K562 (cell line): ENCODE measurements around the gene DCUN1D3. TPM values are rescaled to one million over a fixed set of nuclear protein-coding genes. Genes with fewer than 3 reads are reported as not detected.

Experiments
- ATAC-seq: fragments of 200-7000 bp; cut with Tn5 transposase; 3 replicates; pipeline ENCODE4 v1.9.1; 2020; ENCODE audit warnings: moderate library complexity
- BruUV-seq: library from RNA; stranded (reverse); fragments of 400-500 nt; replicated peaks from 2 replicates; lab custom pipeline; 2021; lab: Mats Ljungman, UMichigan
- CTCF ChIA-PET: fragments of 300-600 bp; formaldehyde crosslinking; extraction: SDS; loops from one replicate; lab custom pipeline; 2021; ENCODE audit warnings: low intra/inter-chr PET ratio; lab: Yijun Ruan, JAX
- POLR2A ChIA-PET: fragments of 300-600, 350-650 bp; sonication (Branson Sonifier 250); formaldehyde crosslinking; extraction: SDS; loops from one replicate; lab custom pipeline; 2021; ENCODE audit warnings: antibody characterized with exemption, inconsistent platforms; lab: Yijun Ruan, JAX
- DNase-seq, 4 experiments: peaks; one replicate each; pipeline versions ENCODE4 v3.0.0 to v3.0.0-alpha.2; 2011 to 2018; ENCODE audit warnings: low spot score in 3 of 4, mixed read lengths in 3 of 4; ENCODE audit errors: extremely low read depth in 1 of 4
- FAIRE-seq: peaks from 2 replicates; lab custom pipeline; 2011; peaks lifted over from hg19 to GRCh38; lab: Jason Lieb, UNC
- H2AFZ ChIP-seq: 2 replicates; pipeline ENCODE4 v1.6.0; 2011; ENCODE audit warnings: low read depth, low read length, control low read depth, inconsistent platforms
- H3K27ac ChIP-seq: fragments of 200-600 bp; 3 replicates; pipeline ENCODE4 v1.8.0; 2011; ENCODE audit warnings: low read depth, mild to moderate bottlenecking, control low read depth, inconsistent platforms, low read length, moderate library complexity, mixed read lengths; ENCODE audit errors: extremely low read depth
- H3K27me3 ChIP-seq, 2 experiments: fragments of 300-600 bp in 1 of 2; 2 replicates in 1 of 2; 3 replicates in 1 of 2; pipeline versions ENCODE4 v1.6.0 to v1.8.0; 2011; ENCODE audit warnings: inconsistent platforms in 2 of 2, low read length in 2 of 2, mild to moderate bottlenecking in 1 of 2, mixed read lengths in 1 of 2, moderate library complexity in 1 of 2; ENCODE audit not compliant: control insufficient read depth in 2 of 2, insufficient read depth in 2 of 2
- H3K36me3 ChIP-seq: fragments of 300-600 bp; 3 replicates; pipeline ENCODE4 v1.8.0; 2011; ENCODE audit warnings: mild to moderate bottlenecking, low read length, inconsistent platforms; ENCODE audit not compliant: control insufficient read depth, insufficient read depth
- H3K4me1 ChIP-seq, 2 experiments: fragments of 200-600 bp in 1 of 2; replicated peaks in 1 of 2; 2 replicates in 1 of 2; 3 replicates in 1 of 2; pipeline versions ENCODE4 v1.5.1 to v1.8.0; 2011; ENCODE audit warnings: inconsistent platforms in 2 of 2, low read length in 2 of 2, mild to moderate bottlenecking in 1 of 2, mixed read lengths in 1 of 2, moderate library complexity in 1 of 2; ENCODE audit not compliant: control insufficient read depth in 2 of 2, insufficient read depth in 2 of 2
- H3K4me2 ChIP-seq: 2 replicates; pipeline ENCODE4 v1.6.1; 2011; ENCODE audit warnings: low read length, control low read depth, inconsistent platforms, mixed read lengths; ENCODE audit not compliant: insufficient read depth
- H3K4me3 ChIP-seq: fragments of 200-600 bp; sonication (generic), shearing (Covaris generic); 2 replicates; pipeline ENCODE4 v1.5.1; 2016; ENCODE audit warnings: control low read depth, inconsistent platforms
- H3K79me2 ChIP-seq: fragments of 200-600 bp; 3 replicates; pipeline ENCODE4 v1.8.0; 2011; ENCODE audit warnings: low read length, inconsistent platforms; ENCODE audit not compliant: control insufficient read depth, insufficient read depth
- H3K9ac ChIP-seq, 2 experiments: 2 replicates each; pipeline versions ENCODE4 v1.6.0 to v1.6.1; 2011; ENCODE audit warnings: low read depth in 2 of 2, low read length in 2 of 2, control low read depth in 1 of 2, inconsistent platforms in 1 of 2, mild to moderate bottlenecking in 1 of 2, mixed read lengths in 1 of 2; ENCODE audit not compliant: insufficient read depth in 1 of 2
- H3K9me1 ChIP-seq: one replicate; pipeline ENCODE4 v1.6.0; 2011; ENCODE audit warnings: inconsistent platforms, mild to moderate bottlenecking, low read length, moderate library complexity; ENCODE audit not compliant: control insufficient read depth, insufficient read depth
- H3K9me3 ChIP-seq: replicated peaks from 2 replicates; pipeline ENCODE4 v1.5.1; 2011; ENCODE audit warnings: low read depth, low read length, inconsistent platforms; ENCODE audit not compliant: control insufficient read depth, insufficient read depth
- H4K20me1 ChIP-seq: replicated peaks from 2 replicates; pipeline ENCODE4 v1.6.1; 2011; ENCODE audit warnings: low read length, inconsistent platforms, mixed read lengths; ENCODE audit not compliant: control insufficient read depth, insufficient read depth
- BDP1 ChIP-seq: IDR thresholded peaks from 3 replicates; pipeline ENCODE4 v1.6.1; 2011; ENCODE audit not compliant: insufficient read length, insufficient read depth
- KLF10 ChIP-seq: fragments of 250-450 bp; sonication (Bioruptor Pico); IDR thresholded peaks from 2 replicates; pipeline ENCODE4 v1.6.1; 2021; ENCODE audit warnings: matching md5 sums
- MTA3 ChIP-seq: fragments of 450-650 bp; formaldehyde crosslinking; IDR thresholded peaks from 2 replicates; pipeline ENCODE4 v1.6.1; 2017; ENCODE audit warnings: mild to moderate bottlenecking, borderline replicate concordance
- MYNN ChIP-seq, 2 experiments: sonication (generic); formaldehyde crosslinking in 1 of 2; IDR thresholded peaks; 2 replicates each; pipeline versions ENCODE4 v1.5.0 to v1.6.1; 2016 to 2020; ENCODE audit warnings: antibody characterized with exemption in 1 of 2, missing genetic modification reagents in 1 of 2
- OTX1 ChIP-seq: fragments of 450-650 bp; formaldehyde crosslinking; IDR thresholded peaks from 2 replicates; pipeline ENCODE4 v1.4.0; 2022; ENCODE audit warnings: mild to moderate bottlenecking
- TGIF2 ChIP-seq: sonication (generic); formaldehyde crosslinking; IDR thresholded peaks from 2 replicates; pipeline ENCODE4 v1.8.1; 2022; ENCODE audit warnings: mild to moderate bottlenecking, missing genetic modification reagents, moderate library complexity
- WGBS: fragments of 100-300 bp; shearing (Covaris generic); methylation state at CpG from one replicate; pipeline ENCODE4 v1.1.6; 2016; ENCODE audit warnings: low coverage, mixed read lengths; ENCODE audit not compliant: insufficient coverage; ENCODE audit errors: missing lambda C conversion rate; 5-methylcytosine and 5-hydroxymethylcytosine counted together
- in situ Hi-C: fragments of 300-500 bp; cut with MboI; formaldehyde crosslinking; loops from 4 replicates; pipeline ENCODE4 v1.15.0; 2018; ENCODE audit warnings: inconsistent platforms, mixed read lengths
- intact Hi-C: fragments of 100-400 bp; cut with micrococcal nuclease; formaldehyde crosslinking; loops from 2 replicates; pipeline ENCODE4 v1.14.2; 2022
- polyA plus RNA-seq, 8 experiments: library from polyadenylated mRNA; depleted of rRNA in 4 of 8; stranded (reverse) in 5 of 8; unstranded in 3 of 8; fragments of >200 nt; fragmentation: Nextera tagmentation in 2 of 8; fragmentation: Illumina TruSeq in 1 of 8; extraction: Ambion mirVana in 2 of 8; extraction: Trizol in 1 of 8; gene quantifications; 2 replicates each; pipeline versions ENCODE4 v1.2.1 to v1.2.3, GENCODE V29; 2011 to 2014; ENCODE audit warnings: inconsistent platforms in 1 of 8, missing spikeins in 1 of 8
- total RNA-seq, 7 experiments: library from RNA; depleted of rRNA in 6 of 7; stranded (reverse); fragments of >200 nt in 6 of 7; fragmentation: Illumina TruSeq in 2 of 7; extraction: Trizol in 2 of 7; gene quantifications; 2 replicates each; pipeline versions ENCODE4 v1.2.1 to v1.2.3, GENCODE V29; 2011 to 2021; ENCODE audit warnings: low replicate concordance in 1 of 7
- TF ChIP-seq, protein P1 (sequence below): fragments of 250-450 bp; sonication (Bioruptor Pico); IDR thresholded peaks from 2 replicates; pipeline ENCODE4 v1.5.0; 2021; ENCODE audit warnings: mild to moderate bottlenecking, borderline replicate concordance

DCUN1D3 gene
- total and polyA plus RNA-seq, 9 of the 15 experiments (the other 6 are each of a cell fraction or from before 2014, with no cell fraction given): 1.0 to 4.7 (median 2.2) TPM

DNA sequence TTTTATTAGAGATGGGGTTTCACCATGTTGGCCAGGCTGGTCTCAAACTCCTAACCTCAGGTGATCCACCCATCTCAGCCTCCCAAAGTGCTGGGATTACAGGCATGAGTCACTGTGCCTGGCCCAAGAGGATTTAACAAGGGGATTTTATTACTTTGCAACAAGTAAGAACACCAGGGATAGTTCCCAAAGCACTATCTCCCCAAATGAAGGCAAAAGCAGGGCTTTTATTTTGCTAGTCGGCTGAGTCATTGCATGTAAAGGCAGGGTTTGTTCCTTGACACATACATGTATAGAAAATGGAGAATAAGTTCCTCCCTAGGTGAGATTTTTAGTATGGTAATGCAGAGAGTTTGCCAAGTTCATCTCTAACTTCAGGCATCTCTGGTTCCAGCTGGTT is 69.8 kb downstream of the DCUN1D3 start:
- ChIA-PET POLR2A (interaction anchor here (0.7 kb wide), 1 partner anchor 13 kb away, joined by 3 read pairs; no protein-coding TSS in a partner anchor), CTCF (no interaction called here)
- BruUV-seq: no TSS peak

DNA sequence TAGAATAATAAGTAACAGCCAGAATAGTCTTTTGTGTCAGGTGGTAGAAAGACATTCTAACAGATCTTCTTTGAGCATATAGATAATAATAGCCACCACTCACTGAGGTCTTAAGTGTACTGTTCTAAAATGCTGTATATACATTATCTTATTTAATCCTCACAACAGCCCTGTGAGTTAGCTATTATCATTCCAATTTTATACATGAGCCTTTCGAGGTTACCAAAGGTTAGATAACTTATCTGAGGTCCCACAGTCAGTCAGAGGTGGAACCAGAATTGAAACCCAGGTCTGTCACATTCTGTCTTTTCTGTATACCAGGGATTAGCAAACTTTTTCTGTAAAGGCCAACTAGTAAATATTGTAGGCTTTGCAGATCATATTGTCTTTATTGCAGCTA is 70.6 kb downstream of the DCUN1D3 start:
- ChIA-PET POLR2A (no interaction called here), CTCF (no interaction called here)

More for the DNA sequence above, 69.8 kb downstream of the DCUN1D3 start:
- intact Hi-C loops (no loop called here), in situ Hi-C loops (no loop called here)
- ATAC-seq: no peak
- H3K4me2 ChIP-seq: no peak overlapping the region
- no peak for FAIRE-seq
- H3K27me3 ChIP-seq: no peaks in the 10 kb centered on the region
- 0 out of 2 replicates have a peak, but pooled peaks cover 3% of the 10 kb centered on the region for H3K9me3 ChIP-seq
- TF ChIP-seq MYNN (IDR thresholded peaks at IDR 0.05) (peak; percentile 81; the same call in 1 of the 2 replicates), MYNN (CRISPR knock-in tag; IDR thresholded peaks at IDR 0.05) (no peak), MTA3 (no peak)
- peaks cover 72% of the 10 kb centered on the region for H3K36me3 ChIP-seq
- no peak overlapping the region for H2AFZ ChIP-seq
- DNase-seq: no peak
- 77% methylated on average over 1 of the region's 1 CpG for WGBS
- H3K9me1 ChIP-seq: no peaks in the 10 kb centered on the region
- no peak overlapping the region for H3K27ac ChIP-seq
- H3K4me1 ChIP-seq: peaks cover 0 to 21% of the 10 kb centered on the region in 2 experiments; a peak in 3 of 5 replicates
- no peaks in the 10 kb centered on the region for H3K79me2 ChIP-seq
- no peaks in the 10 kb centered on the region for H4K20me1 ChIP-seq
- no peak overlapping the region for H3K9ac ChIP-seq
- no peak overlapping the region for H3K4me3 ChIP-seq

More for the DNA sequence above, 70.6 kb downstream of the DCUN1D3 start:
- Histone ChIP-seq H3K9ac (no peak overlapping the region), H3K4me3 (no peak overlapping the region), H3K79me2 (no peaks in the 10 kb centered on the region), H4K20me1 (no peaks in the 10 kb centered on the region), H3K9me3 (0 out of 2 replicates have a peak, but pooled peaks cover 3% of the 10 kb centered on the region), H3K9me1 (no peaks in the 10 kb centered on the region), H3K27ac (no peak overlapping the region), H2AFZ (no peak overlapping the region), H3K4me2 (no peak overlapping the region), H3K27me3 (no peaks in the 10 kb centered on the region), H3K36me3 (peaks cover 68% of the 10 kb centered on the region; the same call in 2 of the 3 replicates), H3K4me1 (peaks cover 0 to 22% of the 10 kb centered on the region in 2 experiments; a peak in 3 of 5 replicates)
- BruUV-seq: no TSS peak
- intact Hi-C loops (no loop called here), in situ Hi-C loops (no loop called here)
- ATAC-seq: no peak
- 19% methylated on average over 1 of the region's 1 CpG for WGBS
- no peak for DNase-seq
- FAIRE-seq: peak; percentile 19
- no peak for TF ChIP-seq KLF10 (CRISPR knock-in tag)
- no peak for TF ChIP-seq TGIF2
- TF ChIP-seq, protein P1, sequence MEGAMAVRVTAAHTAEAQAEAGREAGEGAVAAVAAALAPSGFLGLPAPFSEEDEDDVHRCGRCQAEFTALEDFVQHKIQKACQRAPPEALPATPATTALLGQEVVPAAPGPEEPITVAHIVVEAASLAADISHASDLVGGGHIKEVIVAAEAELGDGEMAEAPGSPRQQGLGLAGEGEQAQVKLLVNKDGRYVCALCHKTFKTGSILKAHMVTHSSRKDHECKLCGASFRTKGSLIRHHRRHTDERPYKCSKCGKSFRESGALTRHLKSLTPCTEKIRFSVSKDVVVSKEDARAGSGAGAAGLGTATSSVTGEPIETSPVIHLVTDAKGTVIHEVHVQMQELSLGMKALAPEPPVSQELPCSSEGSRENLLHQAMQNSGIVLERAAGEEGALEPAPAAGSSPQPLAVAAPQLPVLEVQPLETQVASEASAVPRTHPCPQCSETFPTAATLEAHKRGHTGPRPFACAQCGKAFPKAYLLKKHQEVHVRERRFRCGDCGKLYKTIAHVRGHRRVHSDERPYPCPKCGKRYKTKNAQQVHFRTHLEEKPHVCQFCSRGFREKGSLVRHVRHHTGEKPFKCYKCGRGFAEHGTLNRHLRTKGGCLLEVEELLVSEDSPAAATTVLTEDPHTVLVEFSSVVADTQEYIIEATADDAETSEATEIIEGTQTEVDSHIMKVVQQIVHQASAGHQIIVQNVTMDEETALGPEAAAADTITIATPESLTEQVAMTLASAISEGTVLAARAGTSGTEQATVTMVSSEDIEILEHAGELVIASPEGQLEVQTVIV (CRISPR knock-in tag): no peak
- no peak for TF ChIP-seq BDP1
- no peak for TF ChIP-seq OTX1
